ENCODE data around the gene WDR6. TPM values are rescaled to one million over a fixed set of nuclear protein-coding genes. Genes with fewer than 3 reads are reported as not detected.

The WDR6 gene
- total RNA-seq, 1 donor from 2014 or later, result 250 TPM

DNA sequence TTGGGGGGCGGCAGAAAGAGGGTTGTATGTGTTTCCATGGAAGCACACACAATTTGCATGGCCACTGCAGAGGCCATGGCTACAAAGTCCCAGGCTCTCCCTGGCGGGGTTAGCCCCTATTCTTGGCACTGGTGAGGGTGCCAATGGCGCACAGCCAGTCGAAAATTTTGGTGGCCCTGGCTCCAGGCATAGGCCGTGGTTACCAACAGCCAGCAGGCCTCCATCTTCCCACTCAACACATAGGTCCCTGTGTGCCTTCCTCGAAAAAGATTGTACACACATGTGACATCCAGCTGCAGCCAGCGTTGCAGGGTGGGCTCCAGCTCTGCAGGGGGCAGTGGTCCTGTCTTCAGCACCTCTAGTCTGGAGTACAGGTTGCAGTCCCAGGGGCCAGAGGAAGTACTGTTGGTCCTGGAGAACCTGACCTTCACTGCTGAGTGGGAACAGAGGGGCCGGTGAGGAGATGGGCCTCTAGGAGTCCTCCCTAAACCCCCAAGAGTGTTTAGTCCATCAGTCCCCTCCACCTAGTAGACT lies 10.0 kb upstream of the WDR6 start:
- no peaks in the 10 kb centered on the region for H3K9me3 Mint-ChIP-seq
- ChIA-PET CTCF (interaction anchor here (1.0 to 1.2 kb wide), 2 partner anchors 9 to 10 kb away, joined by 3 read pairs; partner anchors contain the start of gene WDR6), POLR2A (no interaction called here)
- no peak overlapping the region for H3K4me3 Mint-ChIP-seq
- intact Hi-C loops (cut with micrococcal nuclease), result no loop called here
- DNase-seq (no peak), ATAC-seq (ENCODE audit: low read depth) (no peak)
- H3K27me3 Mint-ChIP-seq, result no peaks in the 10 kb centered on the region
- peaks cover 12% of the 10 kb centered on the region for H3K36me3 Mint-ChIP-seq (ENCODE audit: low read depth)
- no peak overlapping the region for H3K27ac Mint-ChIP-seq
- H3K4me1 Mint-ChIP-seq, result no peaks in the 10 kb centered on the region
- TF ChIP-seq CTCF (IDR thresholded peaks at IDR 0.05), result no peak

DNA sequence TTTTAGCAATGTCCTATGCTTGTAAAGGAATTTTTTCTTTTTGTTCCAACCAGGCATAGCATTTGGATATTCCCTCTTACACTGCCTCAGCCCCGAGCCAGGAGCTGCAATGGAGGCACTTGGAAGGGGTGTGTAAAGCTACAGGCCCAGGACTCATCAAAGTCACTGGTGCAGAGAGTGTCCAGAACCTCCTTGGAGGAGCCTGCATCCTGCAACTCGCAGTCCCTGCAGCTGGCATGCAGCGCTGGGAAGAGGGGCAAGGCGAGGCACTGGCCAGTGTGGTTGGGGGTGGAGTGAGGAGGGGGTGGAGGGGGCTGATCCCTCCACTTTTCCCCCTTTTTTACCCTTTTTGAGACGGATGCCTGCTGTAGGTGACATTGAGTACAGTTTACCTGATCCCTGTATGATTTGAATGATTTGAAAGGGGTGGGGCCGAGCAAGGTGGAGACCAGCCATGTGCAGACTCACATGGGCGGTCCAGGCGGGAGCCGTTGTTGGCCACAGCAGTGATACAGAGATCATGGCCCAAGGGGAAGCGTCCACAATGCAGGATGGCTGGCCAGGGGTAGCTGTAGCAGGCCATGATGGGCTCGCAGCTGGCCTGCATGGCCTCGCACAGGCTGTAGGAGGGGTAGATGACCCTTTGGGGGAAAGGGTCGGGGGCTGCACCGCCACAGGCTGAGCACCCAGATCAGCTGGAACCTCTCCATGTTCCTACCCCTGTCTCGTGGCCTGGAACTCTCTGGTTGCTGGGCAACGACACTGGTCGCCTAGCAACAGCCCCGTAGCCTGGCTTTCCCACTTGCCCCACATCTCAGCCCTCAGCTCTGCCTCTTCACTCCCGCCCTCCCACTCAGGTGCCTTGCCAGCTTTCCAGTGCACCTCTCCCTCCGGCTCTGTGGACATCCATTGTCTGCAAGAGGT lies 9.2 kb upstream of the WDR6 start:
- Mint-ChIP-seq H3K36me3 (ENCODE audit: low read depth) (peaks cover 12% of the 10 kb centered on the region), H3K9me3 (no peaks in the 10 kb centered on the region), H3K27me3 (no peaks in the 10 kb centered on the region), H3K4me3 (no peak overlapping the region), H3K27ac (no peak overlapping the region), H3K4me1 (no peaks in the 10 kb centered on the region)
- intact Hi-C loops (cut with micrococcal nuclease), result no loop called here
- DNase-seq (no peak), ATAC-seq (ENCODE audit: low read depth) (no peak)
- no peak for TF ChIP-seq CTCF (IDR thresholded peaks at IDR 0.05)
- CTCF ChIA-PET, result interaction anchor here (1.0 kb wide), 1 partner anchor 10 kb away, joined by 3 read pairs; no protein-coding TSS in a partner anchor
- POLR2A ChIA-PET, result no interaction called here

- Mint-ChIP-seq H3K4me3 (no peak overlapping the region), H3K9me3 (no peaks in the 10 kb centered on the region), H3K4me1 (no peaks in the 10 kb centered on the region), H3K27ac (no peak overlapping the region), H3K36me3 (ENCODE audit: low read depth) (peaks cover 12% of the 10 kb centered on the region), H3K27me3 (no peaks in the 10 kb centered on the region)
- DNase-seq (no peak), ATAC-seq (ENCODE audit: low read depth) (no peak)
- POLR2A ChIA-PET, result no interaction called here
- CTCF ChIA-PET, result no interaction called here
- no peak for TF ChIP-seq CTCF (IDR thresholded peaks at IDR 0.05)
- intact Hi-C loops (cut with micrococcal nuclease), result no loop called here
Observed at GRCh38 chr3:48999085-48999858, 7.9 kb upstream of the WDR6 start.

DNA sequence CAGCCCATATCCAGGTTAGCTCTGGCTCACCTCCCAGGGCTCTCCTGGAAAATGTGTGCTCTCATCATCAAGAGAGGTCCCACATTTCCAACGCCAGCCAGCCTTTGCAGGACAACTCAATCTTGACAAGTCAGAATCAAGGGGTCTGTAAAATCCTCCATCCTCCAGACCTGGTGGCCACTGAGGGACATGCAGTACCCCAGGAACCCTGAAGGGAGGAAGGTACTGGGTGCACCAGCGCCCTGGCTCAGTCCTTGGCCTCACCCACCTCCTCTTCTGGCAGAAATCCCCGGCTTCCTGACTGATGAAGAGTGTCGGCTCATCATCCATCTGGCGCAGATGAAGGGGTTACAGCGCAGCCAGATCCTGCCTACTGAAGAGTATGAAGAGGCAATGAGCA lies 6.0 kb upstream of the WDR6 start:
- Mint-ChIP-seq H3K4me3 (no peak overlapping the region), H3K36me3 (ENCODE audit: low read depth) (peaks cover 4% of the 10 kb centered on the region), H3K4me1 (no peaks in the 10 kb centered on the region), H3K9me3 (no peaks in the 10 kb centered on the region), H3K27me3 (no peaks in the 10 kb centered on the region), H3K27ac (no peak overlapping the region)
- CTCF ChIA-PET, result no interaction called here
- DNase-seq, result no peak
- intact Hi-C loops (cut with micrococcal nuclease), result no loop called here
- no peak for TF ChIP-seq CTCF (IDR thresholded peaks at IDR 0.05)
- POLR2A ChIA-PET, result interaction anchor here (0.7 kb wide), 1 partner anchor 20 kb away, joined by 3 read pairs; no protein-coding TSS in a partner anchor
- ATAC-seq (ENCODE audit: low read depth), result no peak

Measured in activated B cell treated with CpG ODN at 0.5 μM for 24 hours (primary cell).